ENCODE data around the gene JUP. TPM values are rescaled to one million over a fixed set of nuclear protein-coding genes. Genes with fewer than 3 reads are reported as not detected.

JUP gene
- total and polyA plus RNA-seq, 2 of the 13 experiments (the other 11 are each of a cell fraction or from before 2014, with no cell fraction given): 12.1 to 20.6 TPM

GRCh38 chr17:41813152-41813680, 26.7 kb upstream of the JUP start:
- WGBS (ENCODE audit: low lambda C conversion rate): 5% methylated on average over 10 of the region's 12 CpGs
- POLR2A ChIA-PET: interaction anchor here (0.8 to 3.9 kb wide), 16 partner anchors 9 to 147 kb away, joined by 3 to 18 read pairs (median 6); partner anchors contain the start of genes ACLY, EIF1, JUP and KLHL10
- peak overlapping the region; percentile 82 for H3K27ac ChIP-seq (ENCODE audit: extremely low read length, insufficient read depth, low read length)
- in situ Hi-C loops (cut with HindIII; ENCODE audit: extremely low pct_ligation_motif_present, low pct_unique_long_range_greater_than_20kb) (no loop called here), intact Hi-C loops (cut with micrococcal nuclease; ENCODE audit: unreplicated experiment) (loop anchor here (5.0 to 10.0 kb wide), 2 partner anchors 52 to 144 kb away; partner anchors contain the start of gene KLHL11)
- no peaks in the 10 kb centered on the region for H3K9me3 ChIP-seq (ENCODE audit: low read length)
- H2AFZ ChIP-seq (ENCODE audit: low read length): no peak overlapping the region
- no peaks in the 10 kb centered on the region for H4K20me1 ChIP-seq (ENCODE audit: insufficient read depth, low read length)
- no peaks in the 10 kb centered on the region; a peak in 1 of 5 replicates for H3K27me3 ChIP-seq (ENCODE audit: control insufficient read depth in 1 of 2, insufficient read depth in 2 of 2, low read length in 2 of 2)
- peak overlapping the region; percentile 94 for H3K4me2 ChIP-seq (ENCODE audit: low read depth, low read length)
- FAIRE-seq (no peak), DNase-seq (ENCODE audit: low spot score) (no peak), ATAC-seq (no peak)
- CTCF ChIA-PET (ENCODE audit: low intra/inter-chr PET ratio, low total read pairs): interaction anchor here (2.6 kb wide), 1 partner anchor 75 kb away, joined by 14 read pairs; no protein-coding TSS in a partner anchor
- H3K4me3 ChIP-seq (replicated peaks in 1 of 3; ENCODE audit: insufficient read depth in 1 of 3, low read depth in 2 of 3, low read length in 3 of 3): peak overlapping the region; percentile 83 to 88 (median 87)
- peak overlapping the region; percentile 88 for H3K9ac ChIP-seq (ENCODE audit: insufficient read depth, low read depth, low read length)
- H3K4me1 ChIP-seq (ENCODE audit: insufficient read depth, low read length): peaks cover 58% of the 10 kb centered on the region
- H3K36me3 ChIP-seq (replicated peaks in 1 of 2; ENCODE audit: control insufficient read depth in 1 of 2, insufficient read depth in 2 of 2, low read length in 2 of 2): peaks cover 8 to 16% of the 10 kb centered on the region in 2 experiments
- peaks cover 49% of the 10 kb centered on the region for H3K79me2 ChIP-seq (ENCODE audit: insufficient read depth, low read length)
- BruUV-seq (replicated peaks): no TSS peak
- peak; percentile 3; the same call in 1 of the 2 replicates for TF ChIP-seq MYPOP (CRISPR knock-in tag; IDR thresholded peaks at IDR 0.05)
- no peak for TF ChIP-seq ZNF235 (CRISPR knock-in tag; IDR thresholded peaks at IDR 0.05; ENCODE audit: borderline replicate concordance)
- TF ChIP-seq ZNF333 (CRISPR knock-in tag; IDR thresholded peaks at IDR 0.05; ENCODE audit: borderline replicate concordance): 0 out of 2 replicates have a peak, but pooled peaks have one; percentile 34
- 0 out of 2 replicates have a peak, but pooled peaks have one; percentile 9 for TF ChIP-seq ZKSCAN8 (CRISPR knock-in tag; IDR thresholded peaks at IDR 0.05; ENCODE audit: borderline replicate concordance)
- no peak for TF ChIP-seq CENPX (CRISPR knock-in tag; IDR thresholded peaks at IDR 0.05)
- no peak for TF ChIP-seq SP4 (CRISPR knock-in tag; IDR thresholded peaks at IDR 0.05)
- 0 out of 2 replicates have a peak, but pooled peaks have one; percentile 11 for TF ChIP-seq KMT2A (CRISPR knock-in tag; IDR thresholded peaks at IDR 0.05)
- TF ChIP-seq GATA4 (IDR thresholded peaks at IDR 0.05; ENCODE audit: borderline replicate concordance, low read depth): no peak
- TF ChIP-seq ZHX1 (CRISPR knock-in tag; IDR thresholded peaks at IDR 0.05; ENCODE audit: low read depth): 0 out of 2 replicates have a peak, but pooled peaks have one; percentile 2
- TF ChIP-seq ZBTB44 (CRISPR knock-in tag; IDR thresholded peaks at IDR 0.05): no peak
- 0 out of 2 replicates have a peak, but pooled peaks have one; percentile 38 for TF ChIP-seq ZNF878 (CRISPR knock-in tag; IDR thresholded peaks at IDR 0.05)
- peak in 1 of 2 experiments; percentile 1; a peak in 1 of 4 replicates for TF ChIP-seq POLR2A (IDR thresholded peaks at IDR 0.05; ENCODE audit: insufficient read depth in 1 of 2, low read depth in 2 of 2, low read length in 2 of 2)
- no peak for TF ChIP-seq ZNF512B (CRISPR knock-in tag; IDR thresholded peaks at IDR 0.05; ENCODE audit: borderline replicate concordance)
- 0 out of 2 replicates have a peak, but pooled peaks have one; percentile 13 for TF ChIP-seq ZNF816 (CRISPR knock-in tag; IDR thresholded peaks at IDR 0.05; ENCODE audit: borderline replicate concordance)
